RWPE2 (cell line): ENCODE data around the gene ZBTB45.

Experiments used
- ATAC-seq: fragments of 200-7000 bp; cut with Tn5 transposase; 3 replicates; pipeline ENCODE4 v1.9.1; 2021; ENCODE audit warnings: low read depth
- DNase-seq: peaks from one replicate; pipeline ENCODE4 v3.0.0-alpha.2; 2020; ENCODE audit warnings: low spot score
- H3K27ac ChIP-seq: fragments of 450-650 bp; 2 replicates; pipeline ENCODE4 v1.5.1; 2017; ENCODE audit warnings: mild to moderate bottlenecking; ENCODE audit not compliant: poor library complexity, severe bottlenecking
- H3K27me3 ChIP-seq: fragments of 250-450 bp; sonication (Bioruptor Pico); 2 replicates; pipeline ENCODE4 v1.5.1; 2021; ENCODE audit warnings: mild to moderate bottlenecking, moderate library complexity; ENCODE audit not compliant: insufficient read depth, poor library complexity, severe bottlenecking
- H3K36me3 ChIP-seq: fragments of 250-450 bp; sonication (Bioruptor Pico); 2 replicates; pipeline ENCODE4 v1.5.1; 2020; ENCODE audit warnings: low read depth, mild to moderate bottlenecking, moderate library complexity
- H3K4me1 ChIP-seq: fragments of 250-450 bp; sonication (Bioruptor Pico); 2 replicates; pipeline ENCODE4 v1.5.1; 2021; ENCODE audit warnings: mild to moderate bottlenecking, moderate library complexity; ENCODE audit not compliant: insufficient read depth, poor library complexity, severe bottlenecking
- H3K4me3 ChIP-seq: fragments of 250-450 bp; sonication (Bioruptor Pico); 2 replicates; pipeline ENCODE4 v1.5.1; 2021; ENCODE audit warnings: mild to moderate bottlenecking, moderate library complexity; ENCODE audit not compliant: severe bottlenecking
- H3K9me3 ChIP-seq: fragments of 250-450 bp; sonication (Bioruptor Pico); 2 replicates; pipeline ENCODE4 v1.5.1; 2021; ENCODE audit warnings: mild to moderate bottlenecking, moderate library complexity; ENCODE audit not compliant: severe bottlenecking
- TF ChIP-seq, protein P1 (sequence below): fragments of 450-650 bp; IDR thresholded peaks from one replicate; pipeline ENCODE4 v1.5.1; 2017; ENCODE audit warnings: mild to moderate bottlenecking, moderate library complexity; ENCODE audit not compliant: poor library complexity, severe bottlenecking

The ZBTB45 gene

GRCh38 chr19:58547323-58548312 is 28.0 kb upstream of the ZBTB45 start:
- Histone ChIP-seq H3K27ac (peak overlapping the region; percentile 80), H3K27me3 (no peaks in the 10 kb centered on the region), H3K36me3 (peaks cover 75% of the 10 kb centered on the region), H3K9me3 (no peaks in the 10 kb centered on the region), H3K4me3 (no peak overlapping the region), H3K4me1 (peaks cover 5% of the 10 kb centered on the region)
- TF ChIP-seq, protein P1, sequence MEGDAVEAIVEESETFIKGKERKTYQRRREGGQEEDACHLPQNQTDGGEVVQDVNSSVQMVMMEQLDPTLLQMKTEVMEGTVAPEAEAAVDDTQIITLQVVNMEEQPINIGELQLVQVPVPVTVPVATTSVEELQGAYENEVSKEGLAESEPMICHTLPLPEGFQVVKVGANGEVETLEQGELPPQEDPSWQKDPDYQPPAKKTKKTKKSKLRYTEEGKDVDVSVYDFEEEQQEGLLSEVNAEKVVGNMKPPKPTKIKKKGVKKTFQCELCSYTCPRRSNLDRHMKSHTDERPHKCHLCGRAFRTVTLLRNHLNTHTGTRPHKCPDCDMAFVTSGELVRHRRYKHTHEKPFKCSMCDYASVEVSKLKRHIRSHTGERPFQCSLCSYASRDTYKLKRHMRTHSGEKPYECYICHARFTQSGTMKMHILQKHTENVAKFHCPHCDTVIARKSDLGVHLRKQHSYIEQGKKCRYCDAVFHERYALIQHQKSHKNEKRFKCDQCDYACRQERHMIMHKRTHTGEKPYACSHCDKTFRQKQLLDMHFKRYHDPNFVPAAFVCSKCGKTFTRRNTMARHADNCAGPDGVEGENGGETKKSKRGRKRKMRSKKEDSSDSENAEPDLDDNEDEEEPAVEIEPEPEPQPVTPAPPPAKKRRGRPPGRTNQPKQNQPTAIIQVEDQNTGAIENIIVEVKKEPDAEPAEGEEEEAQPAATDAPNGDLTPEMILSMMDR, result no peak
- DNase-seq (no peak), ATAC-seq (no peak)

- TF ChIP-seq, protein P1, result no peak
- peak overlapping the region; percentile 80 for H3K27ac ChIP-seq
- H3K27me3 ChIP-seq, result no peaks in the 10 kb centered on the region
- H3K4me3 ChIP-seq, result peak overlapping the region; percentile 82
- H3K9me3 ChIP-seq, result no peaks in the 10 kb centered on the region
- no peak for ATAC-seq
- DNase-seq, result no peak
- H3K4me1 ChIP-seq, result peaks cover 5% of the 10 kb centered on the region
- peaks cover 61% of the 10 kb centered on the region for H3K36me3 ChIP-seq
Observed at GRCh38 chr19:58546019-58546530, 26.5 kb upstream of the ZBTB45 start.

DNA sequence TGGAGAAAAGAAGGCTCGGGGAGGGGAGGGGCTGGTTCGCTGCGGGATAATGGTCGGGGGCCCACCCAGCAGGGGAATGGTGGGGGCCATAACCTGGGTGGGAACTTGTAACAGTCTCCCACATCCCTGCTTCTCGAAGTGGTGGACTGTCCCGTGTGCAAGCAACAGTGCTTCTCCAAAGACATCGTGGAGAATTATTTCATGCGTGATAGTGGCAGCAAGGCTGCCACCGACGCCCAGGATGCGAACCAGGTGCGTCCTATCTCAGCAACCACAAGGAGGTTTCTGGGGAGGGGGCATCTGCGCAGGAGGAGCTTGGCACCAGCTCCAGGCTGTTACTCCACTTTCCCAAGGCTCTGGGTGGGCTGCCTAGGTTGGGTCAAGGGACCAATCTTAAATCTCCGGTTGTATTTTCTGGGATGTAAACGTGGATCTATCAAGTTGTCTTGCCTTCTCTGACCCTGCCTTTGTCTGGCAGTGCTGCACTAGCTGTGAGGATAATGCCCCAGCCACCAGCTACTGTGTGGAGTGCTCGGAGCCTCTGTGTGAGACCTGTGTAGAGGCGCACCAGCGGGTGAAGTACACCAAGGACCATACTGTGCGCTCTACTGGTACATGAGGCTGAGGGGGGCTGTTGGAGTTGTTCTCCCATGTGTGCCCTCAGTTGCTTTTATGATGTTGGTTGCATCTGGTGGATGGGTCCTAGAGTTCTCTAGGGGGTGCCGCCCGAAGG is 25.8 kb upstream of the ZBTB45 start:
- Histone ChIP-seq H3K4me3 (peak overlapping the region; percentile 82), H3K4me1 (peaks cover 5% of the 10 kb centered on the region), H3K36me3 (peaks cover 55% of the 10 kb centered on the region), H3K27me3 (no peaks in the 10 kb centered on the region), H3K27ac (peak overlapping the region; percentile 80), H3K9me3 (no peaks in the 10 kb centered on the region)
- TF ChIP-seq, protein P1, result no peak
- DNase-seq, result no peak
- no peak for ATAC-seq

GRCh38 chr19:58544591-58545285 is 25.1 kb upstream of the ZBTB45 start:
- H3K27ac ChIP-seq, result peak overlapping the region; percentile 80

More at GRCh38 chr19:58544591-58545285, 25.1 kb upstream of the ZBTB45 start:
- no peak for DNase-seq
- no peaks in the 10 kb centered on the region for H3K9me3 ChIP-seq
- no peaks in the 10 kb centered on the region for H3K27me3 ChIP-seq
- no peak for ATAC-seq
- peaks cover 5% of the 10 kb centered on the region for H3K4me1 ChIP-seq
- TF ChIP-seq, protein P1, result no peak
- H3K36me3 ChIP-seq, result peaks cover 48% of the 10 kb centered on the region
- peak overlapping the region; percentile 82 for H3K4me3 ChIP-seq
